Stimulated activated CD8-positive, alpha-beta memory T cell treated with anti-CD3 and anti-CD28 coated beads, Interleukin-7, amount 100 ng/mL, for 1 hour (primary cell): ENCODE results near the gene SPARC.

Experiments used
- DNase-seq, 2 donors: peaks; one replicate each; pipeline ENCODE4 v3.0.0-alpha.2; 2020; ENCODE audit warnings: low read depth in 2 of 2

The SPARC gene

DNA sequence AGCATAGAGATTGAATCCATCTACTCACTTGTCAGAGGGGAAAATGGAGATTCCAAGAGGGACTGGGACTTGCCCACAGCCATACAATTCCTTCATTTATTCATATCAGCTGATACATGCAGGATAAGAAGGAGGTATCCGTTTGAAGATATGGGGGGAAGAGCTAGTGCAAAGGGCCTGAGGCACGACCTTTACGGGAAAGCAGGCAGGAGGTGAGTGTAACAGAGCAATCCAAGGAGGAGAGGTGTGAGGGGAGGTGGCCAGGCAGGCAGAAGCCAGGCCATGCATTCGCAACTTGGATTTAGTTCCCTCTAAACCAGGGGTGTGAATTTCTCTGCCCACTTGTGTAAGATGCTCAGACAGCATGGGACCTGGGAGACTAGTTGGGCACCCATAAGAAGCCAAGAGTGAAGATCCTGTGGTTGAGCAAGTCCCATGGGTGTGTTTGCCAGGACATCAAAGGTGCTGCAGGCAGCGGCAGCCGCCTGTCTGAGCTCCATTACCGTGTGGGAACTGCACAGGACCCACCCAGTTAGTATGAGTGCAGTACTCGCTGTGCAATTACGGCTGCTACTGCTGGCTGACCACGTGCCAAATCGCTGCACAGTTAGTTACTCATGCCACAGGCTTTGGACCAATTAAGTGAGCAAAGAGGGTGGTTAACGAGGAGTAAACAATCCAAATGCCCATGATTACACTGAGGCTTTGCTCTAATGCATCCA lies 64.2 kb downstream of the SPARC start:
- DNase-seq, result no peak

- no peak for DNase-seq
Observed at GRCh38 chr5:151620461-151620840, 66.3 kb downstream of the SPARC start.

- no peak for DNase-seq
Observed at GRCh38 chr5:151619812-151620460, 66.8 kb downstream of the SPARC start.

DNA sequence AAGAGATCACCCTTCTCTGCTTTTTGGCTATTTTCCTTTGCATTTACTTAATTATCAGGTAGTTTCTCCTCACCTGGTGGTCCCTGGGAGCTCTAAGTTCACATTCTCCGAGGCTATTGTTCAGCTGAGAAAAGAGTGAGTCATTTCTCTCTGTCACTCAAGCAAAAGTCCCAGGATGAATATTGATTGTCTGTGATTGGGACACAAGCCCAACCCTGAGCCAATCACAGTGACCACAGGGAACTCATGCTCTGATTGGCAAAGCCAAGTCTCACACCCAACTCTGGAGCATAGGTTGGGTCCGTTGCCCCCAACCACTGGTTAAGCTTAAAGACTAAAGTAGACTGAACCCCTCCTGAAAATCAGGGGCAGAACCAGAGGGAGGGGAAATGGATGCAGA lies 67.8 kb downstream of the SPARC start:
- no peak for DNase-seq

- no peak for DNase-seq
Observed at GRCh38 chr5:151617841-151618710, 68.6 kb downstream of the SPARC start.

DNA sequence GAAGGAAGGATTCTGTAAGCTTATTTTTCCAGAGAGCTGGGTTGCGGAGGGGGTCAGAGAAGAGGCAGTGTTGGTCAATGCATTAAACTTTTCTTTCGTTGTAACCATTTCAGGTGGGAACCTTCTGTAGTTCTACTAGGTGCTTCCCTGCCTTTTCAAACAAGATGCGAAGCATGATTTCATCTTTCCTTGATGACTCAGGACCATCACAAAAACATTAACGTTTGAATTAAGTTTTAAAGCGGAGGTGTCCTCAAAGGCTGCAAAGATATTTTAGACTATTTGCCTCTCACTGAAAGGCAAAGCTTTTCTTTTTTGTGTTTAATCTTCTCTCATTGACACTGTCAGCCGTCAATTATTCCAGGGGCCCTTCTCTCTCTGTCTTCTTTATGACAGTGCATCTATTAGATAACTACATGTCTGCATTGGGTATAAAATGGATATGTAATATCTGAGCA lies 69.3 kb downstream of the SPARC start:
- no peak for DNase-seq

DNA sequence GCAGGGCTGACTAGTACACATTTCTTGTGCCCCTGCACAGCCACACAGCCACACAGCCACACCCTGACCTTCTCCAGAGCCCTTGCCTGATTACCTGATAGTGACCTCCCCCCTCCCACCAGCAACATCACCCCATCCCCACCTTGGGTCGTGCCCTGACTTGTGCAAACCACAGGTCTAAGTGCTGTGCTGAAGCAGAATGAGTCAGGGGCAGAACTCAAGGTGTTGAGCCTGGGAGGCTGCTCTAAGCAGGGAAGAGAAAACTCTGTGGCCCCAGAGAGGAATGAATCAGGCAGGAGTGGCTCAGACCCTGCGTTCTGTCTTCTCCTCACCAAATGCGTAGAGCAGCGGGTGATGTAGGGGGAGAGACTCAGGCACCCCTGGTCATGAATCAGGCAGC lies 71.3 kb downstream of the SPARC start:
- DNase-seq, result no peak

DNA sequence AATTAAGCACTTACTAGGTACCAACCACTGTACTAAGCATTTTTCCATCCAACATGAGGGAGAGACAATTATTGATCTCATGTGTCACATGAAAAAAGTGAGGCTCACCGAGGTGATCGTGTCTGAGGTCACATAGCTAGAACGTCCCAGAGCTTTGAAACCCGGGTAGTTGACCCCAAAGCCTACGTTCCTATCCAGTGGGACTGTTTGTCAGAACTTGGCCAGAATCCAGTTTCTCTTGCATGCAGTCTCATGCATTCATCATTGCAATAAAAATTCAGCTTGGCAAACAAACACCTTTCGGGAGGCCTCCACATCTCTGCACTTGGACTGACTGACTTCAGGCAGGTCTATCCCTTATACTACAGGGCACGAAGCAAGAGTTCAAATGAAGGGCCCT lies 72.2 kb downstream of the SPARC start:
- DNase-seq, result no peak

DNA sequence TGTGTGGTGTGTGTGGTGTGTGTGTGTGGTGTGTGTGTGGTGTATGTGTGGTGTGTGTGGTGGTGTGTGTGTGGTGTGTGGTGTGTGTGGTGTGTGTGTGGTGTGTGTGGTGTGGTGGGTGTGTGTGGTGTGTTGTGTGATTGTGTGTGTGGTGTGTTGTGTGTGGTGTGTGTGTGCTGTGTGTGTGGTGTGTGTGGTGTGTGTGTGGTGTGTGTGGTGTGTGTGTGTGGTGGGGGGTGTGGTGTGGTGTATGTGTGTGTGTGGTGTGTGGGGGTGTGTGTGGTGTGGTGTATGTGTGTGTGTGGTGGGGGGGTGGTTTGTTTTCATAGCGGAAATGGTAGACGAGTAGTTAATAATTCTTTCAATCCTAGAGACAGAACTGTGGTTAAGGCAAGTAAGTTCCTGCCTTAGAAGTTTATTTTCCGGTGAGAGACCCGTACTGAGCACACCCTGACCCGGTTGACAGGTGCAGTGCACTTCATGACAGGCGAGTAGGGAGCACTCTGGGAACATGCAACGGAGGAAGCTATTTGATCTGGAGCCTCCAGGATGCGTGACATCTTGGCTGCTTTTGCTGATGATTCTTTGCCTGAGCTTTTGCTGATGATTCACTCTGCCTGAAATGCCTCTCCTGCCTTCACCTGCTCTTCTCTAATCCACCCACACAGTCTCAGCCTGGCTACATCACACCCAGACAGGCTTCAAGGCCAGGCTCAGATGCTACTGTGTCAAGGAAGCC lies 73.9 kb downstream of the SPARC start:
- no peak for DNase-seq

GRCh38 chr5:151611127-151611775 lies 75.5 kb downstream of the SPARC start:
- DNase-seq, result no peak
